Gastroesophageal sphincter (tissue), 3 donors: Measurements from ENCODE around the gene RAB6C.
"Not testable (repeated sequence)": the region's sequence is repeated elsewhere in the genome, so short reads cannot be mapped to it uniquely, and the experiment has no call there.

Experiments used
- CTCF ChIP-seq, 4 experiments: fragments of 200-600 bp in 2 of 4; fragments of 450-650 bp in 2 of 4; sonication (generic) in 1 of 4; IDR thresholded peaks; one replicate each; pipeline ENCODE4 v1.5.1; 2017 to 2019; ENCODE audit warnings: antibody characterized with exemption in 4 of 4, mild to moderate bottlenecking in 2 of 4, moderate library complexity in 2 of 4
- EP300 ChIP-seq: sonication (generic); formaldehyde crosslinking; IDR thresholded peaks from one replicate; pipeline ENCODE4 v1.6.1; 2017; ENCODE audit warnings: antibody characterized with exemption, mild to moderate bottlenecking
- POLR2A ChIP-seq, 2 donors: fragments of 450-650 bp; IDR thresholded peaks; one replicate each; pipeline ENCODE4 v1.6.1; 2017; ENCODE audit warnings: antibody characterized with exemption in 2 of 2, mild to moderate bottlenecking in 2 of 2, moderate library complexity in 1 of 2
- POLR2AphosphoS5 ChIP-seq: sonication (generic); formaldehyde crosslinking; IDR thresholded peaks from one replicate; pipeline ENCODE4 v1.6.1; 2017; ENCODE audit warnings: antibody characterized with exemption

- TF ChIP-seq CTCF (IDR thresholded peaks at IDR 0.05); POLR2A (IDR thresholded peaks at IDR 0.05); EP300; POLR2AphosphoS5: not testable (repeated sequence)
Measured at GRCh38 chr2:129993151-129993550, 13.7 kb downstream of the RAB6C start.
